ENCODE measurements around the gene PLCL1. TPM values are rescaled to one million over a fixed set of nuclear protein-coding genes. Genes with fewer than 3 reads are reported as not detected.

The PLCL1 gene
- total RNA-seq, 1 donor from 2014 or later = 0.08 TPM

- no peak for DNase-seq (ENCODE audit: low read depth)
- Histone ChIP-seq H3K27me3 (ENCODE audit: control insufficient read depth, insufficient read depth, low read length) (no peaks in the 10 kb centered on the region), H3K36me3 (ENCODE audit: control insufficient read depth, insufficient read depth, low read length) (no peaks in the 10 kb centered on the region), H3K4me3 (ENCODE audit: low read depth, low read length) (no peak overlapping the region)
- TF ChIP-seq CTCF (IDR thresholded peaks at IDR 0.05; ENCODE audit: insufficient read depth, low read length, poor library complexity, severe bottlenecking) = no peak
Observed at GRCh38 chr2:197795277-197795676, 9.1 kb upstream of the PLCL1 start.

DNA sequence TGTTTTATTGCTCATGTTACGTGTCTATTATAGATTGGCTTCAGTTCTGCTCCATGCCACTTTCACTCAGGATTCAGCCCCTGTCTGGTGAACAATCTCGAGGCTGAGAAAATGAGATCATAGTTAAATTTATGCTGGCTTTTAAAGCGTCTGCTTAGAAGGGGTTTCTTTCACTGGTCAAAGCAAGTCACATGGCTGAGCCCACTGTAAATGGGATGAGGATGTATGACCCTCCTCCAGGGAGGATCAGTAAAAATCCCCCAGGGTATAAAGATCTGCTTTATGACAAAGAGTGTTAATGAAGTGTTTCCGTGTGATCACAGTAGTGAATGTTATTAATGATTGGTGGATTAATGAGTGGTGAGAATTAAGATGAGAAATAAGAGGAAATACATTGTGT is 6.2 kb upstream of the PLCL1 start:
- Histone ChIP-seq H3K4me3 (ENCODE audit: low read depth, low read length) (no peak overlapping the region), H3K36me3 (ENCODE audit: control insufficient read depth, insufficient read depth, low read length) (no peaks in the 10 kb centered on the region), H3K27me3 (ENCODE audit: control insufficient read depth, insufficient read depth, low read length) (peaks cover 2% of the 10 kb centered on the region)
- no peak for DNase-seq (ENCODE audit: low read depth)
- no peak for TF ChIP-seq CTCF (IDR thresholded peaks at IDR 0.05; ENCODE audit: insufficient read depth, low read length, poor library complexity, severe bottlenecking)

GRCh38 chr2:197799068-197799467 is 5.3 kb upstream of the PLCL1 start:
- TF ChIP-seq CTCF (IDR thresholded peaks at IDR 0.05; ENCODE audit: insufficient read depth, low read length, poor library complexity, severe bottlenecking) = no peak
- H3K36me3 ChIP-seq (ENCODE audit: control insufficient read depth, insufficient read depth, low read length) = no peaks in the 10 kb centered on the region
- peaks cover 2% of the 10 kb centered on the region for H3K27me3 ChIP-seq (ENCODE audit: control insufficient read depth, insufficient read depth, low read length)
- H3K4me3 ChIP-seq (ENCODE audit: low read depth, low read length) = no peak overlapping the region
- no peak for DNase-seq (ENCODE audit: low read depth)

DNA sequence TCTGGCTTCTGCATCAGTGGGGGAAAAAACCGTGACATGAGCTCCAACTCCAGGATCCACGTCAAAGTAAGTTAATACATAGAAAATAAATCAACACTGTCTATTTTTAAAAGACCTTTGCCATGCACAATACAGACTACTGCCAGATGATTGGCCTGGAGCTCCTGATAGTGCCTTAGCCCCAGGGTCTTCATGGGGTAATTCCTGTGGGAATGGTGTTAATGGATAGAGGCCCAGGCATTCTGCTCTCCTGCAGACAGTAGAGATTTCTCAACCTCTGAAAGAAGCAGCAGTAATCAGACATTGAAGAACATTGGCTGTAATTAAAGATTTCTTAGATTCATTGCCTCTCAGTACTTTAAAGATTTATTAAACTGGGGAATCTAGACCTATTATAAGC is 4.3 kb upstream of the PLCL1 start:
- no peak for TF ChIP-seq CTCF (IDR thresholded peaks at IDR 0.05; ENCODE audit: insufficient read depth, low read length, poor library complexity, severe bottlenecking)
- peaks cover 7% of the 10 kb centered on the region for H3K27me3 ChIP-seq (ENCODE audit: control insufficient read depth, insufficient read depth, low read length)
- no peak for DNase-seq (ENCODE audit: low read depth)
- H3K4me3 ChIP-seq (ENCODE audit: low read depth, low read length) = no peak overlapping the region
- no peaks in the 10 kb centered on the region for H3K36me3 ChIP-seq (ENCODE audit: control insufficient read depth, insufficient read depth, low read length)

DNA sequence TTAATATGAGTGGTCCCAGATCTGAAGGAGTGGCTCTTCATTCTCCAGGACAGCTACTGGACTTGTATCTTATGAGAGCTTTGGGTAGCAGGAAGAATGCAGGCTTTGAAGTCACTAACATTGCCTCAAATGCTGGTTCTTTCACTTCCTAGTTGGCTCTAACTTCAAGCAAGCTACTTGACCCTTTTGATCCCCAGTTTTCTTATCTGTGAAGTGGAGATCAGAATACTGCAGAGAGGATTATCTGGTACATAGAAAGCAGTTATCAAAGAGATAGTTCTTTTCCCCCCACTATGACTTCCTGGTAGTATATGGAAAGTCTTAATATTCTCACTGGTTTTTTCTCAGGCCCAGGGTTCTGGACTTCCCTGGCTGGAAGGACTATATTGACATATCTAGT is 3.4 kb upstream of the PLCL1 start:
- no peak overlapping the region for H3K4me3 ChIP-seq (ENCODE audit: low read depth, low read length)
- DNase-seq (ENCODE audit: low read depth) = no peak
- peaks cover 15% of the 10 kb centered on the region for H3K27me3 ChIP-seq (ENCODE audit: control insufficient read depth, insufficient read depth, low read length)
- H3K36me3 ChIP-seq (ENCODE audit: control insufficient read depth, insufficient read depth, low read length) = no peaks in the 10 kb centered on the region
- no peak for TF ChIP-seq CTCF (IDR thresholded peaks at IDR 0.05; ENCODE audit: insufficient read depth, low read length, poor library complexity, severe bottlenecking)

GRCh38 chr2:197803033-197803444 is 1.4 kb upstream of the PLCL1 start:
- no peak for DNase-seq (ENCODE audit: low read depth)
- Histone ChIP-seq H3K36me3 (ENCODE audit: control insufficient read depth, insufficient read depth, low read length) (no peaks in the 10 kb centered on the region), H3K4me3 (ENCODE audit: low read depth, low read length) (no peak overlapping the region), H3K27me3 (ENCODE audit: control insufficient read depth, insufficient read depth, low read length) (peaks cover 15% of the 10 kb centered on the region)
- TF ChIP-seq CTCF (IDR thresholded peaks at IDR 0.05; ENCODE audit: insufficient read depth, low read length, poor library complexity, severe bottlenecking) = peak; percentile 82

All from kidney epithelial cell (primary cell).